Keratinocyte (primary cell): Measurements from ENCODE around the gene COQ10B. TPM values are rescaled to one million over a fixed set of nuclear protein-coding genes. Genes with fewer than 3 reads are reported as not detected.

Source experiments
- DNase-seq: peaks from one replicate; pipeline ENCODE4 v3.0.0-alpha.2; 2011; ENCODE audit warnings: low read depth, missing footprints, low spot score
- FAIRE-seq: peaks from 2 replicates; lab custom pipeline; 2011; peaks lifted over from hg19 to GRCh38; lab: Jason Lieb, UNC
- H2AFZ ChIP-seq: 2 replicates; pipeline ENCODE4 v1.6.0; 2012; ENCODE audit warnings: low read length, control low read depth, inconsistent platforms; ENCODE audit not compliant: control insufficient read depth
- H3K27ac ChIP-seq: 2 replicates; pipeline ENCODE4 v1.5.1; 2011; ENCODE audit warnings: low read length; ENCODE audit not compliant: control insufficient read depth, insufficient read depth
- H3K27me3 ChIP-seq: 3 replicates; pipeline ENCODE4 v1.6.0; 2011; ENCODE audit warnings: low read length; ENCODE audit not compliant: control insufficient read depth, insufficient read depth; ENCODE audit errors: extremely low read depth
- H3K36me3 ChIP-seq, 2 experiments: 2 replicates in 1 of 2; 3 replicates in 1 of 2; pipeline ENCODE4 v1.5.1; 2011; ENCODE audit warnings: low read length in 2 of 2, mild to moderate bottlenecking in 1 of 2; ENCODE audit not compliant: control insufficient read depth in 2 of 2, insufficient read depth in 2 of 2; ENCODE audit errors: extremely low read depth in 1 of 2
- H3K4me1 ChIP-seq: 3 replicates; pipeline ENCODE4 v1.5.1; 2011; ENCODE audit warnings: low read length; ENCODE audit not compliant: control insufficient read depth, insufficient read depth; ENCODE audit errors: extremely low read depth
- H3K4me2 ChIP-seq: 3 replicates; pipeline ENCODE4 v1.6.0; 2011; ENCODE audit warnings: low read depth, low read length; ENCODE audit not compliant: control insufficient read depth, insufficient read depth; ENCODE audit errors: extremely low read depth
- H3K4me3 ChIP-seq, 3 experiments: fragments of 200-600 bp in 1 of 3; sonication (generic) in 1 of 3; 2 replicates in 2 of 3; 3 replicates in 1 of 3; pipeline ENCODE4 v1.5.1; 2011 to 2016; ENCODE audit warnings: low read length in 3 of 3, mild to moderate bottlenecking in 3 of 3, control low read depth in 2 of 3, inconsistent platforms in 1 of 3, low read depth in 1 of 3, mixed read lengths in 1 of 3, mixed run types in 1 of 3, moderate library complexity in 1 of 3; ENCODE audit not compliant: control insufficient read depth in 2 of 3, insufficient read depth in 2 of 3; ENCODE audit errors: extremely low read depth in 1 of 3
- H3K79me2 ChIP-seq: 2 replicates; pipeline ENCODE4 v1.6.0; 2012; ENCODE audit warnings: low read length; ENCODE audit not compliant: control insufficient read depth, insufficient read depth
- H3K9ac ChIP-seq: 3 replicates; pipeline ENCODE4 v1.6.0; 2011; ENCODE audit warnings: low read length; ENCODE audit not compliant: control insufficient read depth, insufficient read depth; ENCODE audit errors: extremely low read depth
- H3K9me1 ChIP-seq: 3 replicates; pipeline ENCODE4 v1.6.0; 2011; ENCODE audit warnings: low read length; ENCODE audit not compliant: control insufficient read depth, insufficient read depth; ENCODE audit errors: extremely low read depth
- H3K9me3 ChIP-seq: 2 replicates; pipeline ENCODE4 v1.5.1; 2012; ENCODE audit warnings: low read depth, low read length; ENCODE audit not compliant: control insufficient read depth
- H4K20me1 ChIP-seq: 3 replicates; pipeline ENCODE4 v1.6.0; 2011; ENCODE audit warnings: low read length; ENCODE audit not compliant: control insufficient read depth, insufficient read depth; ENCODE audit errors: extremely low read depth
- CTCF ChIP-seq, 3 experiments: IDR thresholded peaks in 1 of 3; conservative IDR thresholded peaks in 1 of 3; optimal IDR thresholded peaks in 1 of 3; 2 replicates in 2 of 3; 3 replicates in 1 of 3; pipeline versions ENCODE3 to v1.5.1; 2011; ENCODE audit warnings: low read length in 3 of 3, mild to moderate bottlenecking in 3 of 3, moderate library complexity in 2 of 3, control low read depth in 1 of 3, inconsistent platforms in 1 of 3; ENCODE audit not compliant: insufficient read depth in 2 of 3; ENCODE audit errors: extremely low read depth in 1 of 3
- EZH2 ChIP-seq: IDR thresholded peaks from one replicate; pipeline ENCODE4 v1.6.1; 2012; ENCODE audit warnings: inconsistent platforms, mild to moderate bottlenecking, low read length, moderate library complexity
- dilution Hi-C: fragments of 300-500 bp; cut with MboI; formaldehyde crosslinking; loops from one replicate; pipeline ENCODE4 v1.7.0; 2020; ENCODE audit warnings: low sequenced_read_pairs; ENCODE audit not compliant: extremely low pct_ligation_motif_present
- polyA plus RNA-seq, 5 experiments: library from polyadenylated mRNA; depleted of rRNA in 3 of 5; stranded (reverse) in 3 of 5; stranded (forward) in 1 of 5; unstranded in 1 of 5; fragments of >200 nt; gene quantifications; 1 replicate in 1 of 5; 2 replicates in 3 of 5; 3 replicates in 1 of 5; pipeline versions ENCODE4 v1.2.1 to v1.2.3, GENCODE V29; 2011 to 2012; ENCODE audit warnings: missing spikeins in 2 of 5, low read depth in 1 of 5, low replicate concordance in 1 of 5

The COQ10B gene
- polyA plus RNA-seq, 1 donor (not counting 4 experiments of a cell fraction or from before 2014, with no cell fraction given), result 8.8 TPM

- no peak for FAIRE-seq
Observed at GRCh38 chr2:197498937-197499593, 45.7 kb downstream of the COQ10B start.

GRCh38 chr2:197499594-197500502, 46.5 kb downstream of the COQ10B start, which contains the start of the genes HSPD1 and HSPE1:
Gene HSPD1 (minus strand): TSS chr2:197499840. CDS start chr2:197498848, 992 bp downstream.
Gene HSPE1 (plus strand): TSS chr2:197500379. CDS start chr2:197500437, 58 bp downstream.
- Histone ChIP-seq H3K27ac (peak within 1 kb of the TSS; percentile 92), H3K79me2 (peaks cover 87% of the 10 kb centered on the region), H3K9ac (peak within 1 kb of the TSS; percentile 89), H3K4me3 (peak within 1 kb of the TSS; percentile 92 to 99 (median 98)), H3K27me3 (no peaks in the 10 kb centered on the region), H2AFZ (peak within 1 kb of the TSS; percentile 71), H3K9me1 (no peaks in the 10 kb centered on the region), H4K20me1 (peaks cover 9% of the 10 kb centered on the region), H3K36me3 (peaks cover 19 to 36% of the 10 kb centered on the region in 2 experiments), H3K4me2 (peak within 1 kb of the TSS; percentile 85), H3K4me1 (peaks cover 33% of the 10 kb centered on the region), H3K9me3 (no peaks in the 10 kb centered on the region)
- FAIRE-seq (no peak), DNase-seq (peak; percentile 75)
- no peak for TF ChIP-seq EZH2
- no peak for TF ChIP-seq CTCF (optimal IDR thresholded peaks at IDR 0.05 in 1 of 3, IDR thresholded peaks at IDR 0.05 in 1 of 3, conservative IDR thresholded peaks at IDR 0.05 in 1 of 3; ENCODE audit: extremely low read depth in 1 of 3, insufficient read depth in 2 of 3, low read length in 3 of 3)
- dilution Hi-C loops, result no loop called here

More at GRCh38 chr2:197498937-197499593, 45.7 kb downstream of the COQ10B start:
- dilution Hi-C loops, result no loop called here
- Histone ChIP-seq H3K4me3 (peak overlapping the region; percentile 92 to 96 (median 94)), H3K9me3 (no peaks in the 10 kb centered on the region), H3K4me1 (peaks cover 33% of the 10 kb centered on the region), H3K9me1 (no peaks in the 10 kb centered on the region), H3K36me3 (peaks cover 23 to 28% of the 10 kb centered on the region in 2 experiments), H3K79me2 (peaks cover 89% of the 10 kb centered on the region), H2AFZ (peak overlapping the region; percentile 52), H4K20me1 (peaks cover 9% of the 10 kb centered on the region), H3K27ac (peak overlapping the region; percentile 80), H3K27me3 (no peaks in the 10 kb centered on the region), H3K9ac (peak overlapping the region; percentile 89), H3K4me2 (peak overlapping the region; percentile 77)
- TF ChIP-seq CTCF (optimal IDR thresholded peaks at IDR 0.05 in 1 of 3, IDR thresholded peaks at IDR 0.05 in 1 of 3, conservative IDR thresholded peaks at IDR 0.05 in 1 of 3; ENCODE audit: extremely low read depth in 1 of 3, insufficient read depth in 2 of 3, low read length in 3 of 3) (no peak), EZH2 (no peak)
- no peak for DNase-seq
